GM18867 (cell line): Measurements from ENCODE around the gene INSR.
A peak's percentile ranks its signal among the peaks of the same experiment; 100 is the strongest.
"Not testable (repeated sequence)": the region's sequence is repeated elsewhere in the genome, so short reads cannot be mapped to it uniquely, and the experiment has no call there.

Experiments used
- ATAC-seq: cut with Tn5 transposase; IDR thresholded peaks from one replicate; pipeline ENCODE4 v1.9.1; 2021; ENCODE audit warnings: mild to moderate bottlenecking, moderate library complexity; ENCODE audit not compliant: unreplicated experiment

The INSR gene

GRCh38 chr19:7104747-7105447, 189.3 kb downstream of the INSR start:
- no peak for ATAC-seq

- ATAC-seq = no peak
Measured at GRCh38 chr19:7101498-7102253, 192.5 kb downstream of the INSR start.

- ATAC-seq = no peak
Measured at GRCh38 chr19:7099597-7099921, 194.7 kb downstream of the INSR start.

GRCh38 chr19:7098701-7099596, 195.3 kb downstream of the INSR start:
- ATAC-seq = peak; percentile 77

GRCh38 chr19:7098096-7098495, 196.1 kb downstream of the INSR start:
- no peak for ATAC-seq

GRCh38 chr19:7088999-7089398, 205.2 kb downstream of the INSR start:
- ATAC-seq = no peak

- no peak for ATAC-seq
Measured at GRCh38 chr19:7083076-7083956, 210.9 kb downstream of the INSR start.

- no peak for ATAC-seq
Measured at GRCh38 chr19:7078008-7078407, 216.2 kb downstream of the INSR start.

GRCh38 chr19:7076151-7076550, 218.1 kb downstream of the INSR start:
- no peak for ATAC-seq

GRCh38 chr19:7074705-7075282, 219.4 kb downstream of the INSR start:
- no peak for ATAC-seq

GRCh38 chr19:7072541-7072940, 221.7 kb downstream of the INSR start:
- ATAC-seq = no peak

GRCh38 chr19:7069904-7070226, 224.3 kb downstream of the INSR start:
- ATAC-seq = no peak

GRCh38 chr19:7069042-7069903, 224.9 kb downstream of the INSR start, which contains the start of gene ZNF557:
ZNF557 (plus strand) TSS chr19:7069703; CDS start chr19:7075075, 5,372 bp downstream.
- ATAC-seq = peak; percentile 92

GRCh38 chr19:7068599-7068998, 225.6 kb downstream of the INSR start:
- ATAC-seq = no peak

GRCh38 chr19:7067716-7068115, 226.5 kb downstream of the INSR start:
- no peak for ATAC-seq

GRCh38 chr19:7067122-7067521, 227.1 kb downstream of the INSR start:
- not testable (repeated sequence) for ATAC-seq

- no peak for ATAC-seq
Measured at GRCh38 chr19:7063764-7064418, 230.3 kb downstream of the INSR start.

GRCh38 chr19:7063339-7063738, 230.9 kb downstream of the INSR start:
- ATAC-seq = no peak
